ENCODE data around the gene ZNF638. TPM values are rescaled to one million over a fixed set of nuclear protein-coding genes. Genes with fewer than 3 reads are reported as not detected.
A peak's percentile ranks its signal among the peaks of the same experiment; 100 is the strongest.

ZNF638 gene
- total and polyA plus RNA-seq, 10 of the 15 experiments (the other 5 are each of a cell fraction or from before 2014, with no cell fraction given), result 37.6 to 133 (median 64.5) TPM

- no peaks in the 10 kb centered on the region; the same call in 1 of the 2 replicates for H4K20me1 ChIP-seq (ENCODE audit: control insufficient read depth, insufficient read depth)
- DNase-seq (ENCODE audit: low read depth, low spot score), result no peak
- peaks cover 10 to 22% of the 10 kb centered on the region in 2 experiments for H3K27me3 ChIP-seq (replicated peaks in 1 of 2; ENCODE audit: control insufficient read depth in 2 of 2, insufficient read depth in 2 of 2, low read length in 1 of 2)
- H3K4me3 ChIP-seq, result no peak overlapping the region
- WGBS (ENCODE audit: insufficient coverage, insufficient replicate concordance, low lambda C conversion rate, missing lambda C conversion rate), result 43% methylated on average over 18 of the region's 23 CpGs
- peak overlapping the region; percentile 65; the same call in 1 of the 2 replicates for H3K4me2 ChIP-seq (ENCODE audit: control insufficient read depth, insufficient read depth)
- H3K79me2 ChIP-seq (ENCODE audit: control insufficient read depth, insufficient read depth, low read length), result no peaks in the 10 kb centered on the region
- H3K9me3 ChIP-seq (replicated peaks; ENCODE audit: control insufficient read depth, insufficient read depth, low read length), result peaks cover 5% of the 10 kb centered on the region; the same call in 1 of the 3 replicates
- SMC1A ChIA-PET (ENCODE audit: uncharacterized antibody, unreplicated experiment), result no interaction called here
- H3K36me3 ChIP-seq (ENCODE audit: control insufficient read depth in 2 of 2, insufficient read depth in 2 of 2, low read length in 1 of 2), result no peaks in the 10 kb centered on the region
- TF ChIP-seq E4F1 (IDR thresholded peaks at IDR 0.05; ENCODE audit: borderline replicate concordance, partially characterized antibody), result no peak
- no peak for TF ChIP-seq MLLT1 (IDR thresholded peaks at IDR 0.05)
- no peak for TF ChIP-seq PML (IDR thresholded peaks at IDR 0.05; ENCODE audit: low read length)
- peak; percentile 29 for TF ChIP-seq SUZ12 (IDR thresholded peaks at IDR 0.05; ENCODE audit: unreplicated experiment)
- TF ChIP-seq FOXK2 (IDR thresholded peaks at IDR 0.05), result no peak
- TF ChIP-seq RELA (IDR thresholded peaks at IDR 0.05; ENCODE audit: borderline replicate concordance, partially characterized antibody), result no peak
- no peak for TF ChIP-seq MYB (IDR thresholded peaks at IDR 0.05; ENCODE audit: borderline replicate concordance, low read depth, low read length)
- no peak for ATAC-seq
- CTCF ChIA-PET, result no interaction called here
- in situ Hi-C loops (cut with MboI), result no loop called here
- BruUV-seq (replicated peaks), result no TSS peak
- no peak for FAIRE-seq
- intact Hi-C loops (cut with micrococcal nuclease; ENCODE audit: unreplicated experiment), result no loop called here
- no peaks in the 10 kb centered on the region for H3K4me1 ChIP-seq (ENCODE audit: control insufficient read depth, insufficient read depth, low read length)
- H3K27ac ChIP-seq (ENCODE audit: control insufficient read depth, insufficient read depth), result no peak overlapping the region
- RAD21 ChIA-PET (ENCODE audit: unreplicated experiment), result interaction anchor here (0.6 kb wide), 1 partner anchor 166 kb away, joined by 4 read pairs; no protein-coding TSS in a partner anchor
- POLR2A ChIA-PET, result no interaction called here
- no peak overlapping the region for H2AFZ ChIP-seq (ENCODE audit: control insufficient read depth, low read depth, low read length)
- H3K9ac ChIP-seq (ENCODE audit: control insufficient read depth, insufficient read depth, low read length), result no peak overlapping the region
Measured at GRCh38 chr2:71465961-71466300, 134.3 kb downstream of the ZNF638 start.

Data from GM12878 (cell line).